ENCODE results near the gene ABL2.
"Not testable (repeated sequence)": the region's sequence is repeated elsewhere in the genome, so short reads cannot be mapped to it uniquely, and the experiment has no call there.

Gene ABL2
- long read RNA-seq, donor 1: 0 reads
- long read RNA-seq, donor 2: 0 reads
- long read RNA-seq, donor 3: 0 reads
- long read RNA-seq, donor 4, full-length matches to known transcripts: 2 of 2 reads
- long read RNA-seq, donor 4, partial matches to known transcripts: 0 of 2 reads
- long read RNA-seq, donor 4, other reads (novel, unspliced or antisense): 0 of 2 reads
- long read RNA-seq, donor 5, partial matches to known transcripts: 0 of 1 reads
- long read RNA-seq, donor 5, other reads (novel, unspliced or antisense): 0 of 1 reads
- long read RNA-seq, donor 6, partial matches to known transcripts: 0 of 1 reads
- long read RNA-seq, donor 6, other reads (novel, unspliced or antisense): 0 of 1 reads
- long read RNA-seq, donor 7, partial matches to known transcripts: 0 of 3 reads
- long read RNA-seq, donor 7, other reads (novel, unspliced or antisense): 0 of 3 reads
- long read RNA-seq, donor 8, partial matches to known transcripts: 10 of 11 reads
- long read RNA-seq, donor 8, other reads (novel, unspliced or antisense): 0 of 11 reads

- DNase-seq: peak; percentile 88
These were observed at the start of gene ABL2 for GRCh38 chr1:179229214-179230140. ABL2 (minus strand) TSS chr1:179229677; CDS start chr1:179229397, 280 bp downstream.

- no peak for DNase-seq
These were observed 49.4 kb upstream of the ABL2 start for GRCh38 chr1:179278920-179279319.

- not testable (repeated sequence) for DNase-seq
These were observed 44.9 kb upstream of the ABL2 start for GRCh38 chr1:179274424-179274823.

GRCh38 chr1:179269071-179269470, 39.6 kb upstream of the ABL2 start:
- DNase-seq: no peak

GRCh38 chr1:179264507-179264906, 35.0 kb upstream of the ABL2 start:
- no peak for DNase-seq

GRCh38 chr1:179263121-179263520, 33.6 kb upstream of the ABL2 start:
- no peak for DNase-seq

GRCh38 chr1:179262183-179262582, 32.7 kb upstream of the ABL2 start:
- no peak for DNase-seq

GRCh38 chr1:179253286-179253972, 24.0 kb upstream of the ABL2 start:
- no peak for DNase-seq

GRCh38 chr1:179252606-179253005, 23.1 kb upstream of the ABL2 start:
- DNase-seq: no peak

GRCh38 chr1:179251675-179252074, 22.2 kb upstream of the ABL2 start:
- DNase-seq: peak; percentile 3

- no peak for DNase-seq
These were observed 18.4 kb upstream of the ABL2 start for GRCh38 chr1:179247923-179248322.

- not testable (repeated sequence) for DNase-seq
These were observed 15.9 kb upstream of the ABL2 start for GRCh38 chr1:179245426-179245825.

- no peak for DNase-seq
These were observed 12.1 kb upstream of the ABL2 start for GRCh38 chr1:179241530-179242097.

GRCh38 chr1:179237222-179237621, 7.7 kb upstream of the ABL2 start:
- DNase-seq: no peak

- no peak for DNase-seq
These were observed 5.4 kb upstream of the ABL2 start for GRCh38 chr1:179234863-179235262.

GRCh38 chr1:179231923-179232322, 2.4 kb upstream of the ABL2 start:
- no peak for DNase-seq

- no peak for DNase-seq
These were observed 1.2 kb upstream of the ABL2 start for GRCh38 chr1:179230721-179231120.

- no peak for DNase-seq
These were observed 774 bp upstream of the ABL2 start for GRCh38 chr1:179230251-179230650.

GRCh38 chr1:179228783-179229213, 679 bp downstream of the ABL2 start:
- peak; percentile 47 for DNase-seq

GRCh38 chr1:179226738-179227137, 2.7 kb downstream of the ABL2 start:
- no peak for DNase-seq

GRCh38 chr1:179224466-179224865, 5.0 kb downstream of the ABL2 start:
- not testable (repeated sequence) for DNase-seq

- DNase-seq: not testable (repeated sequence)
These were observed 8.4 kb downstream of the ABL2 start for GRCh38 chr1:179221121-179221520.
